ENCODE data around the gene CAMK1D.

CAMK1D gene

GRCh38 chr10:12875100-12875499, 525.8 kb downstream of the CAMK1D start:
- no peaks in the 10 kb centered on the region for H3K9me2 ChIP-seq (replicated peaks; ENCODE audit: insufficient read depth, low read length)
- H3K4me3 ChIP-seq (ENCODE audit: low read length), result no peak overlapping the region
- H2AFZ ChIP-seq (ENCODE audit: low read length), result no peak overlapping the region
- H3K4me2 ChIP-seq (ENCODE audit: low read depth, low read length), result no peak overlapping the region
- DNase-seq, result no peak
- no peaks in the 10 kb centered on the region for H3K36me3 ChIP-seq (replicated peaks; ENCODE audit: insufficient read depth, low read length)
- H3F3A ChIP-seq (ENCODE audit: insufficient read depth, low read length), result no peaks in the 10 kb centered on the region
- no peaks in the 10 kb centered on the region for H3K4me1 ChIP-seq (ENCODE audit: low read length)
- no peaks in the 10 kb centered on the region for H3K9me3 ChIP-seq (replicated peaks; ENCODE audit: insufficient read depth, low read length)
- TF ChIP-seq EZH2phosphoT487 (IDR thresholded peaks at IDR 0.05; ENCODE audit: low read length), result no peak
- TF ChIP-seq CTCF (IDR thresholded peaks at IDR 0.05; ENCODE audit: low read length), result no peak
- TF ChIP-seq EZH2 (optimal IDR thresholded peaks at IDR 0.05; ENCODE audit: low read depth, low read length), result no peak
- no peaks in the 10 kb centered on the region for H3K27me3 ChIP-seq (replicated peaks; ENCODE audit: insufficient read depth, low read length)
- no peaks in the 10 kb centered on the region for H4K20me1 ChIP-seq (ENCODE audit: insufficient read depth, low read length)
- H3K27ac ChIP-seq (ENCODE audit: low read length), result no peak overlapping the region
- no peaks in the 10 kb centered on the region for H3K79me2 ChIP-seq (ENCODE audit: low read length)
- H3K9ac ChIP-seq (ENCODE audit: low read length), result no peak overlapping the region

- Histone ChIP-seq H3K27me3 (replicated peaks; ENCODE audit: insufficient read depth, low read length) (no peaks in the 10 kb centered on the region), H4K20me1 (ENCODE audit: insufficient read depth, low read length) (no peaks in the 10 kb centered on the region), H3K9me3 (replicated peaks; ENCODE audit: insufficient read depth, low read length) (no peaks in the 10 kb centered on the region), H3K4me2 (ENCODE audit: low read depth, low read length) (no peak overlapping the region), H3K9ac (ENCODE audit: low read length) (no peak overlapping the region), H3K4me1 (ENCODE audit: low read length) (no peaks in the 10 kb centered on the region), H3K79me2 (ENCODE audit: low read length) (no peaks in the 10 kb centered on the region), H3K4me3 (ENCODE audit: low read length) (no peak overlapping the region), H3K36me3 (replicated peaks; ENCODE audit: insufficient read depth, low read length) (no peaks in the 10 kb centered on the region), H3K9me2 (replicated peaks; ENCODE audit: insufficient read depth, low read length) (no peaks in the 10 kb centered on the region), H3F3A (ENCODE audit: insufficient read depth, low read length) (no peaks in the 10 kb centered on the region), H2AFZ (ENCODE audit: low read length) (no peak overlapping the region), H3K27ac (ENCODE audit: low read length) (no peak overlapping the region)
- TF ChIP-seq CTCF (IDR thresholded peaks at IDR 0.05; ENCODE audit: low read length) (no peak), EZH2phosphoT487 (IDR thresholded peaks at IDR 0.05; ENCODE audit: low read length) (no peak), EZH2 (optimal IDR thresholded peaks at IDR 0.05; ENCODE audit: low read depth, low read length) (no peak)
- no peak for DNase-seq
These were observed 526.9 kb downstream of the CAMK1D start for GRCh38 chr10:12876266-12876665.

- no peak overlapping the region for H3K4me2 ChIP-seq (ENCODE audit: low read depth, low read length)
- DNase-seq, result no peak
These were observed 527.8 kb downstream of the CAMK1D start for GRCh38 chr10:12877150-12877549.

More at GRCh38 chr10:12877150-12877549, 527.8 kb downstream of the CAMK1D start:
- H3F3A ChIP-seq (ENCODE audit: insufficient read depth, low read length), result no peaks in the 10 kb centered on the region
- TF ChIP-seq CTCF (IDR thresholded peaks at IDR 0.05; ENCODE audit: low read length), result no peak
- no peak for TF ChIP-seq EZH2 (optimal IDR thresholded peaks at IDR 0.05; ENCODE audit: low read depth, low read length)
- no peak for TF ChIP-seq EZH2phosphoT487 (IDR thresholded peaks at IDR 0.05; ENCODE audit: low read length)
- no peaks in the 10 kb centered on the region for H3K4me1 ChIP-seq (ENCODE audit: low read length)
- H2AFZ ChIP-seq (ENCODE audit: low read length), result no peak overlapping the region
- no peaks in the 10 kb centered on the region for H3K9me2 ChIP-seq (replicated peaks; ENCODE audit: insufficient read depth, low read length)
- no peak overlapping the region for H3K27ac ChIP-seq (ENCODE audit: low read length)
- no peaks in the 10 kb centered on the region for H3K36me3 ChIP-seq (replicated peaks; ENCODE audit: insufficient read depth, low read length)
- no peaks in the 10 kb centered on the region for H4K20me1 ChIP-seq (ENCODE audit: insufficient read depth, low read length)
- no peaks in the 10 kb centered on the region for H3K27me3 ChIP-seq (replicated peaks; ENCODE audit: insufficient read depth, low read length)
- no peaks in the 10 kb centered on the region for H3K9me3 ChIP-seq (replicated peaks; ENCODE audit: insufficient read depth, low read length)
- H3K4me3 ChIP-seq (ENCODE audit: low read length), result no peak overlapping the region
- no peaks in the 10 kb centered on the region for H3K79me2 ChIP-seq (ENCODE audit: low read length)
- no peak overlapping the region for H3K9ac ChIP-seq (ENCODE audit: low read length)
